ENCODE measurements around the gene ETV1. TPM values are rescaled to one million over a fixed set of nuclear protein-coding genes. Genes with fewer than 3 reads are reported as not detected.

ETV1 gene
- total RNA-seq, 1 experiment from 2014 or later = 7.4 TPM

DNA sequence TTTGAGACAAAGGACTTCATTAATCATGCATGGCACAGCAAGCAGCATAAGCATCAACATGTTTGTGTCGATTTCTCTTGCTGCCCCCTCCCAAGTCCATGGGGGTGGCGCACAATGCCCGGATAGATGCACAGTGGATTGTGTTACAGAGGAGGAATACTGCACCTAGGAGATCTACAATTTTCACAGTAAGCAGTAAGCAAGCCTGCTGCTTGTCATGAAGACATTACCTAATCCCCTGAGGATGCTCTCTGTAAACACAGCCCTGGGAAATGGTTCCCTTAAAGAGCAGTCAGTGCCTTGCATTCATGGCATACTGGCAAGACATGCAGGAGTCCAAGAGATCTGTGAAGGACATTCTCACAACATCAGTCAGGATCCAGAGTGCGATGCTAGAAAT is 137.7 kb downstream of the ETV1 start:
- H3K36me3 ChIP-seq (ENCODE audit: control insufficient read depth, insufficient read depth, low read length) = no peaks in the 10 kb centered on the region
- DNase-seq (ENCODE audit: low read depth, low spot score) (no peak), ATAC-seq (no peak)
- no peak overlapping the region for H3K4me3 ChIP-seq (ENCODE audit: low read depth in 2 of 2, low read length in 2 of 2)
- peaks cover 10% of the 10 kb centered on the region for H3K4me1 ChIP-seq (ENCODE audit: control insufficient read depth, insufficient read depth, low read length)
- H3K27me3 ChIP-seq (ENCODE audit: control insufficient read depth, insufficient read depth, low read length) = no peaks in the 10 kb centered on the region
- POLR2A ChIA-PET = no interaction called here
- intact Hi-C loops (cut with micrococcal nuclease; ENCODE audit: unreplicated experiment) (no loop called here), in situ Hi-C loops (cut with HindIII; ENCODE audit: low pct_unique_long_range_greater_than_20kb, low sequenced_read_pairs) (no loop called here)
- no TSS peak for BruUV-seq (replicated peaks)
- no peak overlapping the region for H3K27ac ChIP-seq (ENCODE audit: low read length)
- no peaks in the 10 kb centered on the region for H3K9me3 ChIP-seq (ENCODE audit: control insufficient read depth, insufficient read depth, low read depth, low read length)
- CTCF ChIA-PET = no interaction called here
- TF ChIP-seq, protein P1, sequence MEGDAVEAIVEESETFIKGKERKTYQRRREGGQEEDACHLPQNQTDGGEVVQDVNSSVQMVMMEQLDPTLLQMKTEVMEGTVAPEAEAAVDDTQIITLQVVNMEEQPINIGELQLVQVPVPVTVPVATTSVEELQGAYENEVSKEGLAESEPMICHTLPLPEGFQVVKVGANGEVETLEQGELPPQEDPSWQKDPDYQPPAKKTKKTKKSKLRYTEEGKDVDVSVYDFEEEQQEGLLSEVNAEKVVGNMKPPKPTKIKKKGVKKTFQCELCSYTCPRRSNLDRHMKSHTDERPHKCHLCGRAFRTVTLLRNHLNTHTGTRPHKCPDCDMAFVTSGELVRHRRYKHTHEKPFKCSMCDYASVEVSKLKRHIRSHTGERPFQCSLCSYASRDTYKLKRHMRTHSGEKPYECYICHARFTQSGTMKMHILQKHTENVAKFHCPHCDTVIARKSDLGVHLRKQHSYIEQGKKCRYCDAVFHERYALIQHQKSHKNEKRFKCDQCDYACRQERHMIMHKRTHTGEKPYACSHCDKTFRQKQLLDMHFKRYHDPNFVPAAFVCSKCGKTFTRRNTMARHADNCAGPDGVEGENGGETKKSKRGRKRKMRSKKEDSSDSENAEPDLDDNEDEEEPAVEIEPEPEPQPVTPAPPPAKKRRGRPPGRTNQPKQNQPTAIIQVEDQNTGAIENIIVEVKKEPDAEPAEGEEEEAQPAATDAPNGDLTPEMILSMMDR (IDR thresholded peaks at IDR 0.05) = no peak
- TF ChIP-seq POLR2AphosphoS5 (IDR thresholded peaks at IDR 0.05; ENCODE audit: low read depth, low read length) (no peak), TCF7L2 (IDR thresholded peaks at IDR 0.05; ENCODE audit: low read depth, low read length) (no peak), SIN3A (IDR thresholded peaks at IDR 0.05; ENCODE audit: borderline replicate concordance, insufficient read depth, low read depth, low read length) (no peak)
- TF ChIP-seq, protein P2, sequence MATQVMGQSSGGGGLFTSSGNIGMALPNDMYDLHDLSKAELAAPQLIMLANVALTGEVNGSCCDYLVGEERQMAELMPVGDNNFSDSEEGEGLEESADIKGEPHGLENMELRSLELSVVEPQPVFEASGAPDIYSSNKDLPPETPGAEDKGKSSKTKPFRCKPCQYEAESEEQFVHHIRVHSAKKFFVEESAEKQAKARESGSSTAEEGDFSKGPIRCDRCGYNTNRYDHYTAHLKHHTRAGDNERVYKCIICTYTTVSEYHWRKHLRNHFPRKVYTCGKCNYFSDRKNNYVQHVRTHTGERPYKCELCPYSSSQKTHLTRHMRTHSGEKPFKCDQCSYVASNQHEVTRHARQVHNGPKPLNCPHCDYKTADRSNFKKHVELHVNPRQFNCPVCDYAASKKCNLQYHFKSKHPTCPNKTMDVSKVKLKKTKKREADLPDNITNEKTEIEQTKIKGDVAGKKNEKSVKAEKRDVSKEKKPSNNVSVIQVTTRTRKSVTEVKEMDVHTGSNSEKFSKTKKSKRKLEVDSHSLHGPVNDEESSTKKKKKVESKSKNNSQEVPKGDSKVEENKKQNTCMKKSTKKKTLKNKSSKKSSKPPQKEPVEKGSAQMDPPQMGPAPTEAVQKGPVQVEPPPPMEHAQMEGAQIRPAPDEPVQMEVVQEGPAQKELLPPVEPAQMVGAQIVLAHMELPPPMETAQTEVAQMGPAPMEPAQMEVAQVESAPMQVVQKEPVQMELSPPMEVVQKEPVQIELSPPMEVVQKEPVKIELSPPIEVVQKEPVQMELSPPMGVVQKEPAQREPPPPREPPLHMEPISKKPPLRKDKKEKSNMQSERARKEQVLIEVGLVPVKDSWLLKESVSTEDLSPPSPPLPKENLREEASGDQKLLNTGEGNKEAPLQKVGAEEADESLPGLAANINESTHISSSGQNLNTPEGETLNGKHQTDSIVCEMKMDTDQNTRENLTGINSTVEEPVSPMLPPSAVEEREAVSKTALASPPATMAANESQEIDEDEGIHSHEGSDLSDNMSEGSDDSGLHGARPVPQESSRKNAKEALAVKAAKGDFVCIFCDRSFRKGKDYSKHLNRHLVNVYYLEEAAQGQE (IDR thresholded peaks at IDR 0.05; ENCODE audit: insufficient read depth in 1 of 2, low read depth in 2 of 2, low read length in 1 of 2) = no peak

DNA sequence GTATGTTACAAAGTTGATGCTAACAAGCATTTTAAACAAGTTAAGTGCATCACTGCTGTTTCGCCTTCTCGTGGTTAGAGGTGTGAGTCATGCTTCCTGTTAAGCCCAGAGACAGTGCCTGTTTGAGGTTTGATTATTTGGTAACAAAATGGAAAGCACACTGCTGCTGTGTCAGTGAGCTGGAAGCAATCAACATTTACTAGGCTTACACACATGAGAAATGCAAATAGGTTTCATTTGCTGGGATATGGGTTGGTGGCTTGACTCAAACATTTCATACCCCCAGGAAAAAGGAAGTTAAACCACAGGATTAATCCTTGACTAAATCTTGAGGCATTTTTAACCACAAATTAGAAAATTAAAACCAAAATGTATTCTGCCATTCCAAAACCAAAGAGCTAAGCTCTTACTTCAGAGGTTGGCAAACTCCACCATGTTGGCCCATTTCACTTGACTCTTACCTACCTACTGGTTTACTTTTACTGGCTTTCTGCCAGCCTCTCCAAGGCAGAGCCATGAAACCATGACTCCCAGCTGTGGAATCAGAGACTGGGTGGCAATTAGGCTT is 139.2 kb downstream of the ETV1 start:
- ChIA-PET CTCF (no interaction called here), POLR2A (no interaction called here)
- no TSS peak for BruUV-seq (replicated peaks)
- H3K36me3 ChIP-seq (ENCODE audit: control insufficient read depth, insufficient read depth, low read length) = no peaks in the 10 kb centered on the region
- intact Hi-C loops (cut with micrococcal nuclease; ENCODE audit: unreplicated experiment) = no loop called here
- no peaks in the 10 kb centered on the region for H3K9me3 ChIP-seq (ENCODE audit: control insufficient read depth, insufficient read depth, low read depth, low read length)
- TF ChIP-seq POLR2AphosphoS5 (IDR thresholded peaks at IDR 0.05; ENCODE audit: low read depth, low read length) = no peak
- no peak for TF ChIP-seq SIN3A (IDR thresholded peaks at IDR 0.05; ENCODE audit: borderline replicate concordance, insufficient read depth, low read depth, low read length)
- TF ChIP-seq, protein P2 (IDR thresholded peaks at IDR 0.05; ENCODE audit: insufficient read depth in 1 of 2, low read depth in 2 of 2, low read length in 1 of 2) = no peak
- no peak for TF ChIP-seq TCF7L2 (IDR thresholded peaks at IDR 0.05; ENCODE audit: low read depth, low read length)
- TF ChIP-seq, protein P1 (IDR thresholded peaks at IDR 0.05) = no peak
- H3K27ac ChIP-seq (ENCODE audit: low read length) = peak overlapping the region; percentile 35; the same call in 1 of the 2 replicates
- DNase-seq (ENCODE audit: low read depth, low spot score) (peak; percentile 90), ATAC-seq (peak; percentile 97)
- no peaks in the 10 kb centered on the region for H3K27me3 ChIP-seq (ENCODE audit: control insufficient read depth, insufficient read depth, low read length)
- H3K4me1 ChIP-seq (ENCODE audit: control insufficient read depth, insufficient read depth, low read length) = peaks cover 10% of the 10 kb centered on the region
- in situ Hi-C loops (cut with HindIII; ENCODE audit: low pct_unique_long_range_greater_than_20kb, low sequenced_read_pairs) = no loop called here
- no peak overlapping the region for H3K4me3 ChIP-seq (ENCODE audit: low read depth in 2 of 2, low read length in 2 of 2)

Measured in Panc1 (cell line).